ENCODE results near the gene BCL6. TPM values are rescaled to one million over a fixed set of nuclear protein-coding genes. Genes with fewer than 3 reads are reported as not detected.

Gene BCL6
- total RNA-seq, 1 donor from 2014 or later = 46.2 TPM

DNA sequence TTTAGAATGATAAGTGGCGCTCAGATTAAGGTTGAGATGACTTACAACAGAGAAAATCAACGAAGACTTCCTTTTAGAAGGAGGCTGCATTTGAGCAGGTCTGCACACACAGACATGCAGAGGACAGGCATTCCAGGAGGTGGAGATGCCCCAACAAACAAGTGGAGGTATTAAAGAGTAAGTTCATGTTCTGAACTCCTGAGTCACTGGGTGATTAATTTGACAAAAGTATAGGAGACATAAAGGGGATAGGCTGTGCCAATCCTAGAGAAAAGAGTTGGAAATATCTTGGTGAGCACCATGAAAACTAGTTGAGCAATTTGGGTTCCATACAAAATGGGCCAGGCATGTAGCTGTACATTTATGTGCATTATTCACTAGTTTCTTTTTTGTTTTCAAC is 33.5 kb upstream of the BCL6 start:
- no peaks in the 10 kb centered on the region for H3K9me3 ChIP-seq (ENCODE audit: insufficient read depth, low read depth, low read length)
- H3K4me3 ChIP-seq (ENCODE audit: insufficient read depth, low read depth, low read length) = no peak overlapping the region
- Mint-ChIP-seq H3K27me3 (ENCODE audit: low read depth, unreplicated experiment) (no peaks in the 10 kb centered on the region), H3K4me3 (ENCODE audit: unreplicated experiment) (no peak overlapping the region), H3K36me3 (ENCODE audit: low read depth, unreplicated experiment) (no peaks in the 10 kb centered on the region), H3K4me1 (ENCODE audit: low read depth, unreplicated experiment) (peaks cover 24% of the 10 kb centered on the region), H3K27ac (ENCODE audit: unreplicated experiment) (no peak overlapping the region), H3K9me3 (ENCODE audit: unreplicated experiment) (no peaks in the 10 kb centered on the region)
- H3K27ac ChIP-seq (ENCODE audit: low read depth, low read length) = no peak overlapping the region
- H4K20me1 ChIP-seq (ENCODE audit: insufficient read depth, low read length) = no peaks in the 10 kb centered on the region
- TF ChIP-seq, protein P1, sequence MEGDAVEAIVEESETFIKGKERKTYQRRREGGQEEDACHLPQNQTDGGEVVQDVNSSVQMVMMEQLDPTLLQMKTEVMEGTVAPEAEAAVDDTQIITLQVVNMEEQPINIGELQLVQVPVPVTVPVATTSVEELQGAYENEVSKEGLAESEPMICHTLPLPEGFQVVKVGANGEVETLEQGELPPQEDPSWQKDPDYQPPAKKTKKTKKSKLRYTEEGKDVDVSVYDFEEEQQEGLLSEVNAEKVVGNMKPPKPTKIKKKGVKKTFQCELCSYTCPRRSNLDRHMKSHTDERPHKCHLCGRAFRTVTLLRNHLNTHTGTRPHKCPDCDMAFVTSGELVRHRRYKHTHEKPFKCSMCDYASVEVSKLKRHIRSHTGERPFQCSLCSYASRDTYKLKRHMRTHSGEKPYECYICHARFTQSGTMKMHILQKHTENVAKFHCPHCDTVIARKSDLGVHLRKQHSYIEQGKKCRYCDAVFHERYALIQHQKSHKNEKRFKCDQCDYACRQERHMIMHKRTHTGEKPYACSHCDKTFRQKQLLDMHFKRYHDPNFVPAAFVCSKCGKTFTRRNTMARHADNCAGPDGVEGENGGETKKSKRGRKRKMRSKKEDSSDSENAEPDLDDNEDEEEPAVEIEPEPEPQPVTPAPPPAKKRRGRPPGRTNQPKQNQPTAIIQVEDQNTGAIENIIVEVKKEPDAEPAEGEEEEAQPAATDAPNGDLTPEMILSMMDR (IDR thresholded peaks at IDR 0.05; ENCODE audit: insufficient read depth, low read depth, low read length) = no peak
- TF ChIP-seq EZH2 (IDR thresholded peaks at IDR 0.05; ENCODE audit: insufficient read depth, low read length) = no peak
- H3K36me3 ChIP-seq (ENCODE audit: insufficient read depth, low read length) = no peaks in the 10 kb centered on the region
- no peak overlapping the region for H2AFZ ChIP-seq (ENCODE audit: low read depth, low read length)
- FAIRE-seq (no peak), DNase-seq (ENCODE audit: low read depth) (no peak)
- no peak overlapping the region for H3K4me2 ChIP-seq (ENCODE audit: low read length)
- H3K4me1 ChIP-seq (ENCODE audit: insufficient read depth, low read length) = peaks cover 5% of the 10 kb centered on the region
- H3K27me3 ChIP-seq (ENCODE audit: insufficient read depth, low read length) = no peaks in the 10 kb centered on the region
- no peak overlapping the region for H3K9ac ChIP-seq (ENCODE audit: low read length)
- no peaks in the 10 kb centered on the region for H3K79me2 ChIP-seq (ENCODE audit: insufficient read depth, low read length)

DNA sequence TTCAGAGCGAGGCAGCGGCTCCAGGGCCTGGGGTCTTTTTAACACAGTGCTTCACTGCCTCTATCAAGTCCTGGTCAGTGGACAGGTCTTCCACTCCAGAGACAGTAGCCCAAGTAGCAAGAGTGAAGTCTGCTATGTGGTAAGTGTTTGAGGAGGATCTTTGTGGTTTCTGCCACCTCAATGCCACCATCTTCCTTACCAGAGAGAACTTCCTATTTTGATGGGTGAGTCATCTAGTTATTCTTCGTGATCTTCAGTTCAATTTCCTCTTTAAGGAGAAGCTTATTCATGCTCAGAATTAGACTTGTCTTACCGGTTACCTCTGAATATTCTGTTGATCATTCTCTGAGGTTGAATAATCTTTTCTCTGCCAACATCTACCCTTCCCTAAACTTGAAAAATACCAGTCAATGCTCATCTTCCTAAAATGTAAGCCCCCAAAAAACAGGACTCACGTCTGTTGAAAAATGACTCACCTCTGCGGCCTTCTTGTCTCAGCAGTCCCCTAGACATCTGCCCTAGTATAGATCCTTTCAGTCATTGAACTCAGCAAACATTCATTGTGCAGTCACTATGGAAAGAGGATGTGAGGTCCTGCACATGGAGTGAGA is 32.2 kb upstream of the BCL6 start:
- FAIRE-seq = peak; percentile 59
- Histone ChIP-seq H3K36me3 (ENCODE audit: insufficient read depth, low read length) (no peaks in the 10 kb centered on the region), H3K4me2 (ENCODE audit: low read length) (peak overlapping the region; percentile 31), H3K9ac (ENCODE audit: low read length) (no peak overlapping the region), H3K27me3 (ENCODE audit: insufficient read depth, low read length) (no peaks in the 10 kb centered on the region), H3K79me2 (ENCODE audit: insufficient read depth, low read length) (no peaks in the 10 kb centered on the region), H4K20me1 (ENCODE audit: insufficient read depth, low read length) (no peaks in the 10 kb centered on the region), H3K4me1 (ENCODE audit: insufficient read depth, low read length) (no peaks in the 10 kb centered on the region), H3K27ac (ENCODE audit: low read depth, low read length) (no peak overlapping the region), H3K4me3 (ENCODE audit: insufficient read depth, low read depth, low read length) (no peak overlapping the region), H3K9me3 (ENCODE audit: insufficient read depth, low read depth, low read length) (no peaks in the 10 kb centered on the region), H2AFZ (ENCODE audit: low read depth, low read length) (no peak overlapping the region)
- peak; percentile 8 for DNase-seq (ENCODE audit: low read depth)
- H3K4me1 Mint-ChIP-seq (ENCODE audit: low read depth, unreplicated experiment) = peaks cover 13% of the 10 kb centered on the region
- no peak overlapping the region for H3K4me3 Mint-ChIP-seq (ENCODE audit: unreplicated experiment)
- no peaks in the 10 kb centered on the region for H3K36me3 Mint-ChIP-seq (ENCODE audit: low read depth, unreplicated experiment)
- no peaks in the 10 kb centered on the region for H3K27me3 Mint-ChIP-seq (ENCODE audit: low read depth, unreplicated experiment)
- no peak for TF ChIP-seq EZH2 (IDR thresholded peaks at IDR 0.05; ENCODE audit: insufficient read depth, low read length)
- TF ChIP-seq, protein P1 (IDR thresholded peaks at IDR 0.05; ENCODE audit: insufficient read depth, low read depth, low read length) = no peak
- H3K9me3 Mint-ChIP-seq (ENCODE audit: unreplicated experiment) = no peaks in the 10 kb centered on the region
- H3K27ac Mint-ChIP-seq (ENCODE audit: unreplicated experiment) = peak overlapping the region; percentile 11

DNA sequence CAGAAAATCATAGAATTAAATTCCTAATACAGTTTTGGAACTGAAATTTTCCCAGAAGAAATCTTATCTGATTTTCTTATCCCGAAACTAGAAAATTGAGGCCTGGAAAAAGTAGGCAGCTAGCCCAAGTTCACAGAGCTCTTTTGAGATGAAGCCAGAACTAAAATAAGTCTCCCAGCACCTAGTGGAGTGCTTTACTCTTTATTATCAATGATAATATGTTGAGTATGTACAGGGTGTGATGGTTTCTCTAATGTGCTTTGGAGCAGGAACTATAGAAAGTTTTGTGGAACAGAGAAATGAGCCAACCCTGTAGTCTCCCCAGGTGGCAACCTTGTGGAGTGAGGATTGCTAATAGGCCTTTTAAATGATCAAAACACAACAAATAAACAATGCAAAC is 30.3 kb upstream of the BCL6 start:
- DNase-seq (ENCODE audit: low read depth) = no peak
- H3K9me3 Mint-ChIP-seq (ENCODE audit: unreplicated experiment) = no peaks in the 10 kb centered on the region
- Histone ChIP-seq H3K36me3 (ENCODE audit: insufficient read depth, low read length) (no peaks in the 10 kb centered on the region), H3K4me3 (ENCODE audit: insufficient read depth, low read depth, low read length) (no peak overlapping the region), H3K79me2 (ENCODE audit: insufficient read depth, low read length) (no peaks in the 10 kb centered on the region), H3K4me1 (ENCODE audit: insufficient read depth, low read length) (no peaks in the 10 kb centered on the region), H3K9me3 (ENCODE audit: insufficient read depth, low read depth, low read length) (no peaks in the 10 kb centered on the region), H3K9ac (ENCODE audit: low read length) (no peak overlapping the region), H3K27me3 (ENCODE audit: insufficient read depth, low read length) (no peaks in the 10 kb centered on the region), H3K4me2 (ENCODE audit: low read length) (no peak overlapping the region), H2AFZ (ENCODE audit: low read depth, low read length) (no peak overlapping the region), H3K27ac (ENCODE audit: low read depth, low read length) (no peak overlapping the region), H4K20me1 (ENCODE audit: insufficient read depth, low read length) (no peaks in the 10 kb centered on the region)
- TF ChIP-seq, protein P1 (IDR thresholded peaks at IDR 0.05; ENCODE audit: insufficient read depth, low read depth, low read length) = no peak
- no peak for TF ChIP-seq EZH2 (IDR thresholded peaks at IDR 0.05; ENCODE audit: insufficient read depth, low read length)
- H3K4me1 Mint-ChIP-seq (ENCODE audit: low read depth, unreplicated experiment) = peaks cover 7% of the 10 kb centered on the region
- no peak overlapping the region for H3K27ac Mint-ChIP-seq (ENCODE audit: unreplicated experiment)
- no peaks in the 10 kb centered on the region for H3K27me3 Mint-ChIP-seq (ENCODE audit: low read depth, unreplicated experiment)
- no peak for FAIRE-seq
- H3K4me3 Mint-ChIP-seq (ENCODE audit: unreplicated experiment) = no peak overlapping the region
- H3K36me3 Mint-ChIP-seq (ENCODE audit: low read depth, unreplicated experiment) = no peaks in the 10 kb centered on the region
